Breast epithelium (tissue), 4 donors: ENCODE data around the gene ADIPOR2. TPM values are rescaled to one million over a fixed set of nuclear protein-coding genes. Genes with fewer than 3 reads are reported as not detected.

Experiments
- DNase-seq, 2 donors: peaks; one replicate each; pipeline ENCODE4 v3.0.0-alpha.2; 2019; ENCODE audit warnings: low spot score in 2 of 2
- H3K27ac ChIP-seq, 2 donors: fragments of 200-600 bp; sonication (generic) in 1 of 2; one replicate each; pipeline ENCODE4 v1.5.1; 2016 to 2019; ENCODE audit warnings: mild to moderate bottlenecking in 1 of 2
- H3K27me3 ChIP-seq, 2 donors: fragments of 200-600 bp; sonication (generic) in 1 of 2; one replicate each; pipeline versions ENCODE4 v1.5.1 to v1.6.0; 2017 to 2019; ENCODE audit warnings: control low read depth in 1 of 2, mild to moderate bottlenecking in 1 of 2
- H3K36me3 ChIP-seq: fragments of 200-600 bp; one replicate; pipeline ENCODE4 v1.5.1; 2019
- H3K4me1 ChIP-seq, 2 donors: fragments of 200-600 bp; sonication (generic); one replicate each; pipeline ENCODE4 v1.5.1; 2016 to 2019; ENCODE audit warnings: control low read depth in 1 of 2
- H3K4me3 ChIP-seq, 3 donors: fragments of 200-600 bp; sonication (generic); 1 replicate in 2 of 3; 2 replicates in 1 of 3; pipeline ENCODE4 v1.5.1; 2016 to 2019; ENCODE audit warnings: mild to moderate bottlenecking in 3 of 3, moderate library complexity in 2 of 3
- H3K9me3 ChIP-seq, 2 donors: fragments of 200-600 bp; sonication (generic) in 1 of 2; one replicate each; pipeline ENCODE4 v1.5.1; 2016 to 2019; ENCODE audit warnings: control low read depth in 1 of 2
- POLR2A ChIP-seq: fragments of 450-650 bp; IDR thresholded peaks from one replicate; pipeline ENCODE4 v1.6.1; 2016; ENCODE audit warnings: antibody characterized with exemption, mild to moderate bottlenecking, moderate library complexity
- POLR2AphosphoS5 ChIP-seq, 3 donors: sonication (generic); formaldehyde crosslinking; IDR thresholded peaks; one replicate each; pipeline ENCODE4 v1.6.1; 2017; ENCODE audit warnings: antibody characterized with exemption in 3 of 3
- intact Hi-C: fragments of 100-400 bp; cut with DNase I; formaldehyde crosslinking; loops from one replicate; pipeline ENCODE4 v1.15.1; 2023; ENCODE audit warnings: low total_unique reads
- total RNA-seq, 3 donors: library from RNA; depleted of rRNA; stranded (reverse); fragments of >200 nt; gene quantifications; one replicate each; pipeline ENCODE4 v1.1.0, GENCODE V29; 2016
- TF ChIP-seq, protein P1 (sequence below), 3 donors: fragments of 450-650 bp; IDR thresholded peaks; one replicate each; pipeline ENCODE4 v1.5.1; 2016 to 2017; ENCODE audit warnings: antibody characterized with exemption in 3 of 3, mild to moderate bottlenecking in 3 of 3, moderate library complexity in 3 of 3

The ADIPOR2 gene
- total RNA-seq, 3 donors from 2014 or later = 44.3 to 58.2 (median 48.8) TPM

DNA sequence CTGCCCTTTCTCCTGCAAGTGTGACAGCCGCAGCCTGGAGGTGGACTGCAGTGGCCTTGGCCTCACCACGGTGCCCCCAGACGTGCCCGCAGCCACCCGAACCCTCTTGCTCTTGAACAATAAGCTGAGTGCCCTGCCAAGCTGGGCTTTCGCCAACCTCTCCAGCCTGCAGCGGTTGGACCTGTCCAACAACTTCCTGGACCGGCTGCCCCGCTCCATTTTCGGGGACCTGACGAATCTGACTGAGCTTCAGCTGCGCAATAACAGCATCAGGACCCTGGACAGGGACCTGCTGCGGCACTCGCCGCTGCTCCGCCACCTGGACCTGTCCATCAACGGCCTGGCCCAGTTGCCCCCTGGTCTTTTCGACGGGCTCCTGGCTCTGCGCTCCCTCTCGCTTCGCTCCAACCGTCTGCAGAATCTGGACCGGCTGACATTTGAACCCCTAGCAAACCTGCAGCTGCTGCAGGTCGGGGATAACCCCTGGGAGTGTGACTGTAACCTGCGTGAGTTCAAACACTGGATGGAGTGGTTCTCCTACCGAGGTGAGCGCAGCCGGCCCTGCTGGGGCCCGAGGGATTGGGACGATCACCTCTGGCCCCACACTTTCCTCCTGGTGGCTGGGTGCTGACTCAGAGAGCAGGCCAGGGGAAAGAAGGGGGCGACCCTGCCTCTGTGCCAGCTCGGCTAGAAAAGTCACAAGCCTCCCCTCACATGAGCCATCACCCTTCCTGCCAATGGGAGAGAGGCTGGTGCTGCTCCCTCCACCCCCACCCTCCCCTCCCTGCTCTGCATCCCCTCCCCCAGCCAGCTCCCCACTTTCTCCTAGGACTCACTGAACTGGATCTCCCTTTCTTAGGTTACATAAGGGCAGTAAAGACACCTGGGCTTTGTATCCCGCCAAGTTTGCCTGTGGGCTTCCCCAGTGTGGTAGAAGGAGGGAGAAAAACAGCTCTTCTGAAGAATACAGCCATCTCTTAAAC, 140.4 kb downstream of the ADIPOR2 start:
- intact Hi-C loops = no loop called here
- Histone ChIP-seq H3K36me3 (no peaks in the 10 kb centered on the region), H3K27ac (no peak overlapping the region), H3K9me3 (no peaks in the 10 kb centered on the region), H3K4me1 (peaks cover 0 to 4% of the 10 kb centered on the region in 2 donors), H3K27me3 (peaks cover 0 to 40% of the 10 kb centered on the region in 2 donors), H3K4me3 (no peak overlapping the region)
- DNase-seq = peak; percentile 80 to 94
- no peak for TF ChIP-seq POLR2AphosphoS5 (IDR thresholded peaks at IDR 0.05)
- TF ChIP-seq POLR2A = no peak
- TF ChIP-seq, protein P1, sequence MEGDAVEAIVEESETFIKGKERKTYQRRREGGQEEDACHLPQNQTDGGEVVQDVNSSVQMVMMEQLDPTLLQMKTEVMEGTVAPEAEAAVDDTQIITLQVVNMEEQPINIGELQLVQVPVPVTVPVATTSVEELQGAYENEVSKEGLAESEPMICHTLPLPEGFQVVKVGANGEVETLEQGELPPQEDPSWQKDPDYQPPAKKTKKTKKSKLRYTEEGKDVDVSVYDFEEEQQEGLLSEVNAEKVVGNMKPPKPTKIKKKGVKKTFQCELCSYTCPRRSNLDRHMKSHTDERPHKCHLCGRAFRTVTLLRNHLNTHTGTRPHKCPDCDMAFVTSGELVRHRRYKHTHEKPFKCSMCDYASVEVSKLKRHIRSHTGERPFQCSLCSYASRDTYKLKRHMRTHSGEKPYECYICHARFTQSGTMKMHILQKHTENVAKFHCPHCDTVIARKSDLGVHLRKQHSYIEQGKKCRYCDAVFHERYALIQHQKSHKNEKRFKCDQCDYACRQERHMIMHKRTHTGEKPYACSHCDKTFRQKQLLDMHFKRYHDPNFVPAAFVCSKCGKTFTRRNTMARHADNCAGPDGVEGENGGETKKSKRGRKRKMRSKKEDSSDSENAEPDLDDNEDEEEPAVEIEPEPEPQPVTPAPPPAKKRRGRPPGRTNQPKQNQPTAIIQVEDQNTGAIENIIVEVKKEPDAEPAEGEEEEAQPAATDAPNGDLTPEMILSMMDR (IDR thresholded peaks at IDR 0.05) = no peak

DNA sequence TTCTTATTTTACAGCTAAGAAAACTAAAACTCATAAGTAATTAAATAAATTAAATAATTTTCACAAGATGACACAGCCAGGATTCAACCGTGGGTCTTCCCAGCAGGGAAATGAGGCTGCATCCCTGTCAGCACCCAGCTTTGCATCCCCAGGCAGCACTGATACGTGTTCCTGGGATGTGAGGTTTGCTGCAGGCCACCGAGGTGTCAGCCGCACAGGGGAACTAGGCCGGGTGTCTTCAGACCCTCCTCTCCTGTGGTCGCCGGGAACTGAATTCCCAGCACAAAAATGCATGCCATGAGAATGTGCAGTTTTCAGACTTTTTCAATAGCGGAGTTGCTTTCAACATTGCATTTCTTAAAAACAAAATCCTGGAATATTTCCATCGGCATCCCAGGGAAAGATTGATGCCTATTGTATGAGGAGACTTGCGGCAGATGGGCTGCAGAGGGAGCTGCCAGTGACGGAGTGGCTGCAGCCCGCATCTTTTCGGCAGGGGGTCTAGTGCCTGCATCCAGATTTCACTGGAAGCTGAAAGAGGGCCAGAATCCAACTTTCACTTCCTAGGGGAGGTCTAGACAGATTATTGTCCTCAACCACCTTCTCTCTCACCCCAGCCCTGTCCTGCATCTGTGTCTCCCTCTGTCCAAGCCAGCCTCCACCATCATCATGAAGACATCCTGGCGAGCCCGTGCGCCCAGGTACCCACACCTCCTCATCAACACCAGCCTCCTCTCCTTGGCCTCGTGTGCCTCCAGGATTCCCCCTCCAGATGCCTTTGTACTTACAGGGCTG, 142.1 kb downstream of the ADIPOR2 start:
- TF ChIP-seq, protein P1 (IDR thresholded peaks at IDR 0.05) = no peak
- no peak for TF ChIP-seq POLR2AphosphoS5 (IDR thresholded peaks at IDR 0.05)
- no peak for TF ChIP-seq POLR2A
- no peaks in the 10 kb centered on the region for H3K9me3 ChIP-seq
- no peak for DNase-seq
- no peak overlapping the region for H3K4me3 ChIP-seq
- H3K27me3 ChIP-seq = peaks cover 0 to 27% of the 10 kb centered on the region in 2 donors
- H3K27ac ChIP-seq = no peak overlapping the region
- H3K4me1 ChIP-seq = peaks cover 0 to 4% of the 10 kb centered on the region in 2 donors
- H3K36me3 ChIP-seq = no peaks in the 10 kb centered on the region
- intact Hi-C loops = no loop called here

DNA sequence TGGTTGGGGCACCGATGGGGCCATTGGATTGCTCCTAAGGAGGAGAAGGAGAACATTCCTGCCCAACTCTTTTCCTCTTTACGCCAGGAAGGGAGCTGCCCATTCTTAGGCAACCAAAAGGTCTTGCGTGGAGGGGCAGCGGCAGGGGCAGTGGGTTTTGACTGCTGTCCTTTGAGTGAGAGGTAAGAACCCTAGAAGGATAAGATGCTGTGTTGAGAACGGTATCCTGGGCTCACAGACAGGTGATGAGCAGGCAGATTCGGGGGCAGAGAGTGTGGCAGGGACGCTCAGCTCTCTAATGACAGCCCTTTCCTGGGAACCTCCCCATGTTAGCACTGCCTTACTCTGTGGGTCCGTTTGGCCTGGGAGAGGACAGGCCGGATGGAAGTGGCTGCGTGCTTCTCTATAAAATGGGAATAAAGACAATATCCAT, 142.7 kb downstream of the ADIPOR2 start:
- H3K4me1 ChIP-seq = peaks cover 0 to 4% of the 10 kb centered on the region in 2 donors
- intact Hi-C loops = no loop called here
- no peaks in the 10 kb centered on the region for H3K9me3 ChIP-seq
- no peak overlapping the region for H3K27ac ChIP-seq
- TF ChIP-seq POLR2A (no peak), POLR2AphosphoS5 (IDR thresholded peaks at IDR 0.05) (no peak)
- TF ChIP-seq, protein P1 (IDR thresholded peaks at IDR 0.05) = no peak
- peaks cover 0 to 21% of the 10 kb centered on the region in 2 donors for H3K27me3 ChIP-seq
- H3K36me3 ChIP-seq = no peaks in the 10 kb centered on the region
- H3K4me3 ChIP-seq = no peak overlapping the region
- no peak for DNase-seq

DNA sequence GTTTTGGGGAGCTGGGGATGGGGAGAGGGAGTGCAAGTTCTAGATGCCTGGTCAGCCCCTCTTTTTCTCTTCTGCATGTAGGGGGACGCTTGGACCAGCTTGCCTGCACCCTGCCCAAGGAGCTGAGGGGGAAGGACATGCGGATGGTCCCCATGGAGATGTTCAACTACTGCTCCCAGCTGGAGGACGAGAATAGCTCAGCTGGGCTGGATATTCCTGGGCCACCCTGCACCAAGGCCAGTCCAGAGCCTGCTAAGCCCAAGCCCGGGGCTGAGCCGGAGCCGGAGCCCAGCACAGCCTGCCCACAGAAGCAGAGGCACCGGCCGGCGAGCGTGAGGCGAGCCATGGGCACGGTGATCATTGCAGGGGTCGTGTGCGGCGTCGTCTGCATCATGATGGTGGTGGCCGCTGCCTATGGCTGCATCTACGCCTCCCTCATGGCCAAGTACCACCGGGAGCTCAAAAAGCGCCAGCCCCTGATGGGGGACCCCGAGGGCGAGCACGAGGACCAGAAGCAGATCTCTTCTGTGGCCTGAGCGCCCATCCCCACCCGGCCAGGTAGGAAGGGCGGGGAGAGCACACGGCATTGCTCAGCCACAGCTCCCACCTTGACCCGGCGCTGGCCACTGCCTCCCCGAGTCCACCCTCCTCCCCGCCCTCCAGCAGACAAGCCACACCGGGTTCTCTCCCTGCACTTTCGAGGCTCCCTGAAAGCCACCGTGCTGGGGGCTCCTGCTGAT, 143.5 kb downstream of the ADIPOR2 start:
- intact Hi-C loops = no loop called here
- H3K9me3 ChIP-seq = no peaks in the 10 kb centered on the region
- H3K36me3 ChIP-seq = no peaks in the 10 kb centered on the region
- DNase-seq = no peak
- H3K4me1 ChIP-seq = peaks cover 0 to 4% of the 10 kb centered on the region in 2 donors
- peaks cover 0 to 19% of the 10 kb centered on the region in 2 donors for H3K27me3 ChIP-seq
- no peak overlapping the region for H3K4me3 ChIP-seq
- H3K27ac ChIP-seq = no peak overlapping the region
- TF ChIP-seq, protein P1 (IDR thresholded peaks at IDR 0.05) = no peak
- TF ChIP-seq POLR2A = no peak
- TF ChIP-seq POLR2AphosphoS5 (IDR thresholded peaks at IDR 0.05) = no peak
